K562 (cell line): Measurements from ENCODE around the gene SEC24A. TPM values are rescaled to one million over a fixed set of nuclear protein-coding genes. Genes with fewer than 3 reads are reported as not detected.

ENCODE experiments used
- ATAC-seq: fragments of 200-7000 bp; cut with Tn5 transposase; 3 replicates; pipeline ENCODE4 v1.9.1; 2020; ENCODE audit warnings: moderate library complexity
- Bru-seq: library from RNA; stranded (reverse); fragments of 400-500 nt; gene quantifications from one replicate; lab custom pipeline; 2021; lab: Mats Ljungman, UMichigan
- BruChase-seq, 2 experiments: library from RNA; stranded (reverse); fragments of 400-500 nt; gene quantifications; one replicate each; lab custom pipeline; 2021; lab: Mats Ljungman, UMichigan
- BruUV-seq: library from RNA; stranded (reverse); fragments of 400-500 nt; replicated peaks from 2 replicates; lab custom pipeline; 2021; lab: Mats Ljungman, UMichigan
- CTCF ChIA-PET: fragments of 300-600 bp; formaldehyde crosslinking; extraction: SDS; loops from one replicate; lab custom pipeline; 2021; ENCODE audit warnings: low intra/inter-chr PET ratio; lab: Yijun Ruan, JAX
- POLR2A ChIA-PET: fragments of 300-600, 350-650 bp; sonication (Branson Sonifier 250); formaldehyde crosslinking; extraction: SDS; loops from one replicate; lab custom pipeline; 2021; ENCODE audit warnings: antibody characterized with exemption, inconsistent platforms; lab: Yijun Ruan, JAX
- DNase-seq, 4 experiments: peaks; one replicate each; pipeline versions ENCODE4 v3.0.0 to v3.0.0-alpha.2; 2011 to 2018; ENCODE audit warnings: low spot score in 3 of 4, mixed read lengths in 3 of 4; ENCODE audit errors: extremely low read depth in 1 of 4
- FAIRE-seq: peaks from 2 replicates; lab custom pipeline; 2011; peaks lifted over from hg19 to GRCh38; lab: Jason Lieb, UNC
- H2AFZ ChIP-seq: 2 replicates; pipeline ENCODE4 v1.6.0; 2011; ENCODE audit warnings: low read depth, low read length, control low read depth, inconsistent platforms
- H3K27ac ChIP-seq: fragments of 200-600 bp; 3 replicates; pipeline ENCODE4 v1.8.0; 2011; ENCODE audit warnings: low read depth, mild to moderate bottlenecking, control low read depth, inconsistent platforms, low read length, moderate library complexity, mixed read lengths; ENCODE audit errors: extremely low read depth
- H3K27me3 ChIP-seq, 2 experiments: fragments of 300-600 bp in 1 of 2; 2 replicates in 1 of 2; 3 replicates in 1 of 2; pipeline versions ENCODE4 v1.6.0 to v1.8.0; 2011; ENCODE audit warnings: inconsistent platforms in 2 of 2, low read length in 2 of 2, mild to moderate bottlenecking in 1 of 2, mixed read lengths in 1 of 2, moderate library complexity in 1 of 2; ENCODE audit not compliant: control insufficient read depth in 2 of 2, insufficient read depth in 2 of 2
- H3K36me3 ChIP-seq: fragments of 300-600 bp; 3 replicates; pipeline ENCODE4 v1.8.0; 2011; ENCODE audit warnings: mild to moderate bottlenecking, low read length, inconsistent platforms; ENCODE audit not compliant: control insufficient read depth, insufficient read depth
- H3K4me1 ChIP-seq, 2 experiments: fragments of 200-600 bp in 1 of 2; replicated peaks in 1 of 2; 2 replicates in 1 of 2; 3 replicates in 1 of 2; pipeline versions ENCODE4 v1.5.1 to v1.8.0; 2011; ENCODE audit warnings: inconsistent platforms in 2 of 2, low read length in 2 of 2, mild to moderate bottlenecking in 1 of 2, mixed read lengths in 1 of 2, moderate library complexity in 1 of 2; ENCODE audit not compliant: control insufficient read depth in 2 of 2, insufficient read depth in 2 of 2
- H3K4me2 ChIP-seq: 2 replicates; pipeline ENCODE4 v1.6.1; 2011; ENCODE audit warnings: low read length, control low read depth, inconsistent platforms, mixed read lengths; ENCODE audit not compliant: insufficient read depth
- H3K4me3 ChIP-seq: fragments of 200-600 bp; sonication (generic), shearing (Covaris generic); 2 replicates; pipeline ENCODE4 v1.5.1; 2016; ENCODE audit warnings: control low read depth, inconsistent platforms
- H3K79me2 ChIP-seq: fragments of 200-600 bp; 3 replicates; pipeline ENCODE4 v1.8.0; 2011; ENCODE audit warnings: low read length, inconsistent platforms; ENCODE audit not compliant: control insufficient read depth, insufficient read depth
- H3K9ac ChIP-seq, 2 experiments: 2 replicates each; pipeline versions ENCODE4 v1.6.0 to v1.6.1; 2011; ENCODE audit warnings: low read depth in 2 of 2, low read length in 2 of 2, control low read depth in 1 of 2, inconsistent platforms in 1 of 2, mild to moderate bottlenecking in 1 of 2, mixed read lengths in 1 of 2; ENCODE audit not compliant: insufficient read depth in 1 of 2
- H3K9me1 ChIP-seq: one replicate; pipeline ENCODE4 v1.6.0; 2011; ENCODE audit warnings: inconsistent platforms, mild to moderate bottlenecking, low read length, moderate library complexity; ENCODE audit not compliant: control insufficient read depth, insufficient read depth
- H3K9me3 ChIP-seq: replicated peaks from 2 replicates; pipeline ENCODE4 v1.5.1; 2011; ENCODE audit warnings: low read depth, low read length, inconsistent platforms; ENCODE audit not compliant: control insufficient read depth, insufficient read depth
- H4K20me1 ChIP-seq: replicated peaks from 2 replicates; pipeline ENCODE4 v1.6.1; 2011; ENCODE audit warnings: low read length, inconsistent platforms, mixed read lengths; ENCODE audit not compliant: control insufficient read depth, insufficient read depth
- AFF1 ChIP-seq, 2 experiments: fragments of 450-650 bp; IDR thresholded peaks; 2 replicates each; pipeline ENCODE4 v1.6.1; 2018; ENCODE audit warnings: mild to moderate bottlenecking in 2 of 2, low read depth in 1 of 2; ENCODE audit not compliant: partially characterized antibody in 2 of 2
- CREB3 ChIP-seq: fragments of 450-650 bp; conservative IDR thresholded peaks from 2 replicates; pipeline ENCODE4 v1.6.1; 2016; ENCODE audit warnings: missing genetic modification characterization, low read depth, mild to moderate bottlenecking, missing compliant biosample characterization, moderate library complexity
- E2F4 ChIP-seq: sonication (generic); formaldehyde crosslinking; IDR thresholded peaks from 2 replicates; pipeline ENCODE4 v1.8.0; 2022; ENCODE audit warnings: mild to moderate bottlenecking, low read depth, missing genetic modification reagents
- SMARCB1 ChIP-seq: IDR thresholded peaks from 2 replicates; pipeline ENCODE4 v1.6.1; 2011; ENCODE audit warnings: improper control_type of control experiment, low read depth; ENCODE audit not compliant: insufficient read length
- ZNF280B ChIP-seq: fragments of 250-450 bp; sonication (Bioruptor Pico); IDR thresholded peaks from 2 replicates; pipeline ENCODE4 v1.5.1; 2021; ENCODE audit warnings: mild to moderate bottlenecking
- WGBS: fragments of 100-300 bp; shearing (Covaris generic); methylation state at CpG from one replicate; pipeline ENCODE4 v1.1.6; 2016; ENCODE audit warnings: low coverage, mixed read lengths; ENCODE audit not compliant: insufficient coverage; ENCODE audit errors: missing lambda C conversion rate; 5-methylcytosine and 5-hydroxymethylcytosine counted together
- in situ Hi-C: fragments of 300-500 bp; cut with MboI; formaldehyde crosslinking; loops from 4 replicates; pipeline ENCODE4 v1.15.0; 2018; ENCODE audit warnings: inconsistent platforms, mixed read lengths
- intact Hi-C: fragments of 100-400 bp; cut with micrococcal nuclease; formaldehyde crosslinking; loops from 2 replicates; pipeline ENCODE4 v1.14.2; 2022
- long read RNA-seq, 3 experiments: library from polyadenylated mRNA in 2 of 3; library from RNA in 1 of 3; unstranded in 2 of 3; stranded (forward) in 1 of 3; transcript quantifications; one replicate each; pipeline ENCODE4 v2.0.0, GENCODE V29; 2019 to 2022
- polyA minus RNA-seq, 3 experiments: library from RNA; depleted of rRNA, polyadenylated mRNA; stranded (reverse); fragments of >200 nt; gene quantifications; 2 replicates each; pipeline ENCODE4 v1.2.3, GENCODE V29; 2011
- polyA plus RNA-seq, 8 experiments: library from polyadenylated mRNA; depleted of rRNA in 4 of 8; stranded (reverse) in 5 of 8; unstranded in 3 of 8; fragments of >200 nt; fragmentation: Nextera tagmentation in 2 of 8; fragmentation: Illumina TruSeq in 1 of 8; extraction: Ambion mirVana in 2 of 8; extraction: Trizol in 1 of 8; gene quantifications; 2 replicates each; pipeline versions ENCODE4 v1.2.1 to v1.2.3, GENCODE V29; 2011 to 2014; ENCODE audit warnings: inconsistent platforms in 1 of 8, missing spikeins in 1 of 8
- total RNA-seq, 7 experiments: library from RNA; depleted of rRNA in 6 of 7; stranded (reverse); fragments of >200 nt in 6 of 7; fragmentation: Illumina TruSeq in 2 of 7; extraction: Trizol in 2 of 7; gene quantifications; 2 replicates each; pipeline versions ENCODE4 v1.2.1 to v1.2.3, GENCODE V29; 2011 to 2021; ENCODE audit warnings: low replicate concordance in 1 of 7

Gene SEC24A
- total RNA-seq (2011; cell fraction: chromatin; rRNA removed; ENCODE audit: low replicate concordance): 56.0 and 96.1 TPM in 2 replicates
- 27.0 and 27.3 TPM in 2 replicates for total RNA-seq (2011; cell fraction: nucleolus; rRNA removed)
- total RNA-seq (2011; cell fraction: nucleoplasm; rRNA removed): 45.6 and 51.4 TPM in 2 replicates
- total RNA-seq (2014; rRNA removed) (7.9 and 8.0 TPM in 2 replicates), total RNA-seq (2014; rRNA removed; fragmentation: Illumina TruSeq; extraction: Trizol) (20.5 and 23.7 TPM in 2 replicates), total RNA-seq (2015; rRNA removed; fragmentation: Illumina TruSeq; extraction: Trizol) (17.5 and 19.5 TPM in 2 replicates), total RNA-seq (2021) (23.8 and 24.5 TPM in 2 replicates), polyA plus RNA-seq (2011; rRNA removed) (36.5 and 41.2 TPM in 2 replicates), polyA plus RNA-seq (2014; fragmentation: Illumina TruSeq; extraction: Trizol) (22.5 and 26.4 TPM in 2 replicates), polyA plus RNA-seq (2014; fragmentation: Nextera tagmentation; extraction: Ambion mirVana) (10 to 100 TPM in 1 of 2 experiments, 1 to 10 TPM in 1; 7.9 to 11.1 TPM), polyA plus RNA-seq (2014; rRNA removed) (10.9 and 15.3 TPM in 2 replicates), polyA minus RNA-seq (2011; rRNA and poly(A)+ RNA removed) (65.8 and 74.0 TPM in 2 replicates), Bru-seq, nascent RNA (percentile 73 among the genes with signal in this experiment), BruChase-seq, experiment 1, labeled RNA remaining after a 2-hour chase (percentile 84 among the genes with signal in this experiment), BruChase-seq, experiment 2, labeled RNA remaining after a 6-hour chase (percentile 88 among the genes with signal in this experiment)
- 25.2 and 35.9 TPM in 2 replicates for polyA plus RNA-seq (2011; cell fraction: cytosol; rRNA removed)
- 23.4 and 28.7 TPM in 2 replicates for polyA plus RNA-seq (2011; cell fraction: nucleus; rRNA removed)
- polyA plus RNA-seq (2012): 12.1 and 15.6 TPM in 2 replicates
- polyA minus RNA-seq (2011; cell fraction: cytosol; rRNA and poly(A)+ RNA removed): 23.2 and 24.9 TPM in 2 replicates
- polyA minus RNA-seq (2011; cell fraction: nucleus; rRNA and poly(A)+ RNA removed): 15.1 and 31.1 TPM in 2 replicates
- long read RNA-seq, experiment 1, full-length matches to known transcripts: 15 of 61 reads
- long read RNA-seq, experiment 1, partial matches to known transcripts: 37 of 61 reads
- long read RNA-seq, experiment 1, other reads (novel, unspliced or antisense): 9 of 61 reads
- long read RNA-seq, experiment 2, full-length matches to known transcripts: 2 of 15 reads
- long read RNA-seq, experiment 2, partial matches to known transcripts: 6 of 15 reads
- long read RNA-seq, experiment 2, other reads (novel, unspliced or antisense): 7 of 15 reads
- long read RNA-seq, experiment 3, full-length matches to known transcripts: 1 of 2 reads
- long read RNA-seq, experiment 3, partial matches to known transcripts: 0 of 2 reads
- long read RNA-seq, experiment 3, other reads (novel, unspliced or antisense): 1 of 2 reads

GRCh38 chr5:134648425-134649162, at the start of gene SEC24A:
Gene SEC24A, plus strand, starts transcription at chr5:134648785. Its CDS starts 292 bp downstream, at chr5:134649077.
- ChIA-PET CTCF (no interaction called here), POLR2A (interaction anchor here (0.6 to 2.3 kb wide), 12 partner anchors 8 to 473 kb away, joined by 3 to 7 read pairs (median 4); partner anchors contain the start of genes CAMLG and SAR1B)
- no TSS peak for BruUV-seq
- Histone ChIP-seq H3K9ac (peak within 1 kb of the TSS; percentile 98 to 100), H3K4me3 (peak within 1 kb of the TSS; percentile 95), H3K27ac (peak within 1 kb of the TSS; percentile 97), H4K20me1 (no peaks in the 10 kb centered on the region), H3K27me3 (no peaks in the 10 kb centered on the region), H3K4me2 (peak within 1 kb of the TSS; percentile 97), H3K36me3 (no peaks in the 10 kb centered on the region), H3K79me2 (peaks cover 64% of the 10 kb centered on the region), H3K9me1 (no peaks in the 10 kb centered on the region), H2AFZ (peak within 1 kb of the TSS; percentile 94), H3K4me1 (peaks cover 0 to 15% of the 10 kb centered on the region in 2 experiments; a peak in 1 of 5 replicates), H3K9me3 (no peaks in the 10 kb centered on the region)
- intact Hi-C loops: loop anchor here (1.0 to 2.0 kb wide), 2 partner anchors 16 to 472 kb away; partner anchors contain the start of genes SAR1B and SKP1
- DNase-seq: peak; percentile 89 to 91 (median 90)
- under 1% methylated on average over 49 of the region's 69 CpGs for WGBS
- peak; percentile 91 for ATAC-seq
- in situ Hi-C loops: loop anchor here (10.0 kb wide), 1 partner anchor 1734 kb away; no protein-coding TSS in a partner anchor
- no peak for FAIRE-seq
- TF ChIP-seq SMARCB1 (no peak), ZNF280B (CRISPR knock-in tag) (no peak), E2F4 (CRISPR knock-in tag) (peak; percentile 82), AFF1 (IDR thresholded peaks at IDR 0.05; ENCODE audit: low read depth in 1 of 2, partially characterized antibody in 2 of 2) (no peak), CREB3 (tag) (peak; percentile 95)
